Aorta (tissue), 5 donors: ENCODE measurements around the gene LRRK1. TPM values are rescaled to one million over a fixed set of nuclear protein-coding genes. Genes with fewer than 3 reads are reported as not detected.
A peak's percentile ranks its signal among the peaks of the same experiment; 100 is the strongest.

Experiments
- ATAC-seq: fragments of 200-7000 bp; cut with Tn5 transposase; one replicate; pipeline ENCODE4 v1.9.1; 2022; ENCODE audit warnings: moderate library complexity; ENCODE audit not compliant: low FRiP score
- DNase-seq, 2 donors: peaks; one replicate each; pipeline ENCODE4 v3.0.0-alpha.2; 2020
- H3K27ac ChIP-seq, 2 donors: one replicate each; pipeline ENCODE4 v1.5.1; 2013; ENCODE audit warnings: low read length in 2 of 2, mild to moderate bottlenecking in 2 of 2, moderate library complexity in 2 of 2, control low read depth in 1 of 2, inconsistent platforms in 1 of 2, low read depth in 1 of 2
- H3K27me3 ChIP-seq, 2 donors: one replicate each; pipeline ENCODE4 v1.6.1; 2013; ENCODE audit warnings: control low read depth in 1 of 2, low read length in 1 of 2, mild to moderate bottlenecking in 1 of 2, moderate library complexity in 1 of 2; ENCODE audit not compliant: insufficient read depth in 2 of 2, control insufficient read depth in 1 of 2
- H3K36me3 ChIP-seq, 2 donors: one replicate each; pipeline ENCODE4 v1.6.1; 2013; ENCODE audit warnings: control low read depth in 1 of 2, low read length in 1 of 2, mild to moderate bottlenecking in 1 of 2; ENCODE audit not compliant: insufficient read depth in 2 of 2, control insufficient read depth in 1 of 2
- H3K4me1 ChIP-seq, 2 donors: one replicate each; pipeline ENCODE4 v1.6.1; 2013; ENCODE audit warnings: low read length in 2 of 2, control low read depth in 1 of 2, mild to moderate bottlenecking in 1 of 2, moderate library complexity in 1 of 2; ENCODE audit not compliant: insufficient read depth in 2 of 2, control insufficient read depth in 1 of 2
- H3K4me3 ChIP-seq, 2 donors: one replicate each; pipeline ENCODE4 v1.5.1; 2013; ENCODE audit warnings: low read length in 2 of 2, control low read depth in 1 of 2, mild to moderate bottlenecking in 1 of 2
- H3K9me3 ChIP-seq: one replicate; pipeline ENCODE4 v1.6.1; 2013; ENCODE audit warnings: mild to moderate bottlenecking, low read length; ENCODE audit not compliant: control insufficient read depth
- WGBS, 2 donors: extraction: QIAGEN DNeasy Blood & Tissue Kit; methylation state at CpG; one replicate each; pipeline ENCODE4 v1.1.7; 2013; 5-methylcytosine and 5-hydroxymethylcytosine counted together
- intact Hi-C, 2 donors: fragments of 100-400 bp; cut with DNase I; formaldehyde crosslinking; loops; one replicate each; pipeline versions ENCODE4 v1.14.2 to v1.15.0; 2022
- polyA plus RNA-seq, 2 donors: library from polyadenylated mRNA; stranded (reverse); fragments of 200-250 nt; gene quantifications; one replicate each; pipeline ENCODE4 v1.2.3, GENCODE V29; 2013
- total RNA-seq, 2 donors: library from RNA; stranded (reverse); fragmentation: NEBNext Ultra II Directional; extraction: Animal tissue kit (Norgen Biotek cat#: 25700); gene quantifications; one replicate each; pipeline ENCODE4 v1.2.1, GENCODE V29; 2021
- donor health status: healthy with polysubstance abuse.
- donor health status: Bipolar disorder and iron deficiency.
- donor health status: DM: no; HTN: no; CAD: no.
- donor health status: DM: no; HTN: no; CAD: no.
- donor health status: DM: yes; HTN: yes; CAD: no.

The LRRK1 gene
- total and polyA plus RNA-seq, 4 donors = 4.0 to 34.0 (median 13.3) TPM

DNA sequence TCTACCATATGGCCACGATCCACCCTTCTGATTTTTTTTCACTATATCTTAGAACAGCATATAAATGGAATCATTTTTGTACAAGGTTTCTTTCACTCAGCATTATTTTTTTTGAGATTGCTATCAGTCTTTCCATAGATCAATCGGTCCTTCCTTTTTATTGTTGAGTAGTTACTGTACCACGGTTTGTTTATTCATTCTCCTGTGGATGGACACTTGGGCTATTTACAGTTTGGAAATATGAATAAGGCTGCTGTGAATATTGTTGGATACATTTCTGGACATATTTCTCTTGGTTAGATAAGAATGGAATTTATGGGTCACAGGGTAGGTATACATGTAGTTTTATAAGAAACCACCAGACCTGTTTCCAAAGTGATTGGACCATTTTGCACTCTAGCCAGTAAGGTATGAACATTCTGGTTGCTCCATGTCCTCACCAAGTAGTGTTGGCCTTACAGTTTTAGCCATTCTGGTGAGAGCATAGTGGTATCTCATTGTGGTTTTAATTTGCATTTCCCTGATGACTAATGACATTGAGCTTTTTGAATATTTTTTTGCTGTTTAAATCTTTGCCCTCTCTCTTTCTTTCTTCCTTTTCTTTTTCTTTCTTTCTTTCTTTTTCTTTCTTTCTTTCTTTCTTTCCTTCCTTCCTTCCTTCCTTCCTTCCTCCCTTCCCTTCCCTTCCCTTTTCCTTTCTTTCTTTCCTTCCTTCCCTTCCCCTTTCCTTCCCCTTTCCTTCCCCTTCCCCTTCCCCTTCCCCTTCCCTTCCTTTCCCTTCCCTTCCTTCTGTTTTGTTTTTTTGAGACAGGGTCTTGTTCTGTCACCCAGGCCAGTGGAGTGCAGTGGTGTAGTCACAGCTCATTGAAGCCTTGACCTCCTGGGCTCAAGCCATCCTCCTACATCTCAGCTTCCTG is 49.2 kb downstream of the LRRK1 start:
- intact Hi-C loops = no loop called here
- H3K27me3 ChIP-seq = no peaks in the 10 kb centered on the region
- 77 to 82% methylated on average over 3 of the region's 3 CpGs for WGBS, 2 donors
- no peak for ATAC-seq
- DNase-seq = no peak
- no peaks in the 10 kb centered on the region for H3K36me3 ChIP-seq
- H3K9me3 ChIP-seq = no peaks in the 10 kb centered on the region
- H3K27ac ChIP-seq = no peak overlapping the region
- no peak overlapping the region for H3K4me3 ChIP-seq
- H3K4me1 ChIP-seq = no peaks in the 10 kb centered on the region

DNA sequence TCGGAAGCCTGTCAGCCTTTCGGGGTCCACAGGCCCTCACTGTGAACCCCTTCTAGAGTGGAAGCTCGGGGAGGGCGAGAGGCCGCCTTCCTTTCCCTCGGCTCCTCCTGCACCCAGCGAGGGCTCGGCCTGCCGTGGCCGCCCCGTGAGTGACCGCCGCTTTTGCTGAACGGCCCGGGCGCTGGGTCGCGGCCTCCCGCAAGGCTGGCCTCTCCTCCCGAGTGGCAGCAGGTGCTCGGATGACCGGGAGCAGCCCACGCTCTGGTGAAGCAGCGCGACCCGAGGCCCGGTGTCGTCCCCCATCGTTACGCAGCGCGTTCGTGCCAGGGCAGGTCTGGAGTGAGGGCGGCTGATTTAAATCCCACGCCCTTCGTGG is 53.8 kb downstream of the LRRK1 start:
- ATAC-seq = no peak
- intact Hi-C loops = no loop called here
- 20 to 23% methylated on average over 35 to 36 of the region's 36 CpGs for WGBS, 2 donors
- Histone ChIP-seq H3K27me3 (no peaks in the 10 kb centered on the region), H3K9me3 (no peaks in the 10 kb centered on the region), H3K36me3 (no peaks in the 10 kb centered on the region), H3K4me3 (no peak overlapping the region), H3K4me1 (no peaks in the 10 kb centered on the region), H3K27ac (no peak overlapping the region)
- no peak for DNase-seq

DNA sequence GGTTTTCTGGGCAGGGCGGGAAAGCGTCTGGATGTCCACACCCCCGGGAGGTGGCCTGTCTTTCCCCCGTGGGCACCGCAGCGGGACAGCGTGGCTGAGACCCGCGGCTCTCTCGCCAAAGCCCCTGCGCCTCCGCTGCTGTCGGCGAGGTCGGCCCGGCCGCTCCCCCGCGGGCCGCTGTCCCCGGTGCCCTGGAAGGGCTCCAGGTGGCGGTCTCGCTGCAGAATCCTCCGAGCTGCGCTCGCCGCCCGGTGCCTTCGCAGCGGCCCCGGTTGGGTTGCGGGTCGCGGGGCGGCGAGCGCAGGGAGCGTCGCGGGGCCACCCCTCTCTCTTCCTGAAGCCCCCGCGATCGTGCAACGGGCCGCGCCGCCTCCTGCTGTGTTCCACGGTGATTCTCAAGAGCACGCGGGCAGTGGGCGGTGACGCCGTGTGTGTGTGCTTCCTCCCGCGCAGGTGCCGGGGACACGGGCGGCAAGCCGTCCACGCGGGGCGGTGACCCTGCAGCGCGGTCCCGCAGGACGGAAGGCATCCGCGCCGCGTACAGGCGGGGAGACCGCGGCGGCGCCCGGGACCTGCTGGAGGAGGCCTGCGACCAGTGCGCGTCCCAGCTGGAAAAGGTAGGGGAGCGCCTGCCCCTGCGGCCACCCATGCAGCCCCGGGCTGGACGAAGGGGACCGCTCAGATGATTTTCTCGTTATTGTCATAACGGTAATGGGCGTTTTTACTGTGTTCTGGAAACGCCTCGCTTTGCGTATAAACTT is 54.4 kb downstream of the LRRK1 start:
- intact Hi-C loops = no loop called here
- peak overlapping the region in 1 of 2 donors; percentile 2 for H3K4me3 ChIP-seq

DNA sequence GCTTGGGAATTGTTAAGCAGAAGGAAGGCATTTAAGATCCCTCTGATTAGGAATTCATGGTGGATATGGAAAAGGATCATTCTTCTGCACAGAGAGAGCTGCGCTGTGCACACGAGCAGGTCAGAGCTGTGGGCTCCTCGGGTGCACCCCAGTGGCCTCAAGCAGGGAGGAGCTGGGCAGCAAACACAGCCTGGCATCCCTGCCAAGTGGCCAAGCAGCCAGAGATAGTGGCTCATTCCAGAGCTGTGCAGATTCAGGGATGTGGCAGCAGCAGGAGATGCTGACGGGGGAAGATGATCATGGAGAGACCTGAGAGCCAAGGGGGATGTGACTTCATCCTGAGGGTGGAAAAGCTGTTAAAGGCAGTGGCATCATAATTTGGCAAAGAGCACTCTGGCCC is 55.9 kb downstream of the LRRK1 start:
- 91% methylated on average over 4 of the region's 4 CpGs for WGBS, 2 donors

More for the DNA sequence above, 54.4 kb downstream of the LRRK1 start:
- ATAC-seq (no peak), DNase-seq (no peak)
- WGBS, 2 donors = 6 to 7% methylated on average over 85 to 90 of the region's 90 CpGs
- Histone ChIP-seq H3K36me3 (no peaks in the 10 kb centered on the region), H3K4me1 (no peaks in the 10 kb centered on the region), H3K9me3 (no peaks in the 10 kb centered on the region), H3K27me3 (no peaks in the 10 kb centered on the region), H3K27ac (no peak overlapping the region)

DNA sequence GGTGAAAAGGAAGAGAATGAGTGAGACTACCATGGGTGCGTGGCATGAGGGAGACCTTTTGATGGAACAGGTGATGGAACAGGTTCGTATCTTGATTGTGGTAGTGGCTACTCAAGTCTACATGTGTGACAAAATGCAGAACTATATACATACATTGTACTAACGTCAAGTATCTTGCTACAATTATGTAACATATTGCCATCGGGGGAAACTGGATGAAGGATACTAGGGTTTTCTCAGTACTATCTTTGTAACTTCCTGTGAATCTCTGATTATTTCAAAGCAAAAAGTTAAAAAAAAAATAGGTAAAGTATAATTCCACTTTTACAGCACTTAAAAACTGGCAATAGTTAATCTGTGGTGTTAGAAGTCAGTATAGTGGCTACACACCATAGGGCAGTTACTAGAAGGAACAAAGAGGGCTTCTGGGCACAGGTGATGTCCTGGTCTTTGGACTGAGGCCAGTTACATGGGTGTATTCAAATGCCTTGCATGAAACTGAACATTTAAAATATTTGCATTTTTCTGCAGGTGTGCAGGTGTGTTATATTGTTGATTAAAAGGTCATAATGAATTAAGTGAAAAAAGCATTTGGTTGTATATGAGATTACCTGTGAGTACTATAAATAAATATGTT is 61.4 kb downstream of the LRRK1 start:
- DNase-seq = no peak
- intact Hi-C loops = no loop called here
- 91 to 92% methylated on average over 4 of the region's 4 CpGs for WGBS, 2 donors

More for the DNA sequence above, 55.9 kb downstream of the LRRK1 start:
- Histone ChIP-seq H3K27ac (no peak overlapping the region), H3K27me3 (no peaks in the 10 kb centered on the region), H3K9me3 (no peaks in the 10 kb centered on the region), H3K4me3 (no peak overlapping the region), H3K36me3 (no peaks in the 10 kb centered on the region), H3K4me1 (no peaks in the 10 kb centered on the region)
- DNase-seq (no peak), ATAC-seq (no peak)
- intact Hi-C loops = no loop called here

DNA sequence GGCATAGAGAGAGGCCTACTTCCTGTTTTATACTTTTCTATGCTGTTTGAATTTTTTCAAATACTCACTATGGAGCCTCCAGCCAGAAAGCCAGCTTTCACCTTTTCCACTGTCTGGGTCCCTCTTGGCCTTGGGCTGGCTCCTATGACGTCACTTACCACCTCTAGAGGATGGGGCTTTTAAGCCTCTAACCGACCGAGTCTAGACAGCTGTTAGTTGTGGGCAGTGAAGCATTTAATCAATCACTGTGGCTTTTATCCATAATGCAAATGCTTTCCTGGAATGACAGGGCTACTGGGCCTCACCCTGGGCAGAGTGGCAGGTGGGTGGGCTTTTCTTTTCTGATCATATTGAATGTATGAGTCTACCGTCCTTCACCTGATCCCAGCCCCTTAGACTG is 61.9 kb downstream of the LRRK1 start:
- H3K27me3 ChIP-seq = no peaks in the 10 kb centered on the region
- ATAC-seq = no peak
- WGBS, 2 donors = 77 to 80% methylated on average over 4 of the region's 4 CpGs

More for the DNA sequence above, 61.4 kb downstream of the LRRK1 start:
- no peak for ATAC-seq
- H3K27me3 ChIP-seq = no peaks in the 10 kb centered on the region
- H3K4me1 ChIP-seq = no peaks in the 10 kb centered on the region
- H3K4me3 ChIP-seq = no peak overlapping the region
- no peak overlapping the region for H3K27ac ChIP-seq
- H3K9me3 ChIP-seq = no peaks in the 10 kb centered on the region
- H3K36me3 ChIP-seq = no peaks in the 10 kb centered on the region

DNA sequence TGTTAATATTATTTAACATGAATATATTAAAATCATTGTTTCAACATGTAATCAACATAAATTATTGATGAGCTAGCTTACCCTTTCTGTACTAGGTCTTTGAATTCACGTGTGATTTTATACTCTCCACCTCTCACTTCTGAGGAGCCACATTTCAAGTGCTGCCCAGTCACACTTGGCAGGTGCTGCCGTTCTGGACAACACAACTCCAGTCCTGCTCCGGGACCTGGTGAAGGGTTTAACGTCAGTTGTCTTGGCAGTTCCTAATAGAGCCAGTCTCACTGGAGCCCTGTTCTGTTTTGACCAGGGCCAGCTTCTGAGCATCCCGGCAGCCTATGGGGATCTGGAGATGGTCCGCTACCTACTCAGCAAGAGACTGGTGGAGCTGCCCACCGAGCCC is 64.1 kb downstream of the LRRK1 start:
- Histone ChIP-seq H3K4me1 (no peaks in the 10 kb centered on the region), H3K27me3 (no peaks in the 10 kb centered on the region), H3K27ac (no peak overlapping the region), H3K4me3 (no peak overlapping the region), H3K36me3 (no peaks in the 10 kb centered on the region), H3K9me3 (no peaks in the 10 kb centered on the region)
- ATAC-seq (no peak), DNase-seq (no peak)
- intact Hi-C loops = no loop called here
- WGBS, 2 donors = 81 to 86% methylated on average over 7 of the region's 7 CpGs

More for the DNA sequence above, 61.9 kb downstream of the LRRK1 start:
- no peaks in the 10 kb centered on the region for H3K9me3 ChIP-seq
- no peak for DNase-seq
- no peaks in the 10 kb centered on the region for H3K36me3 ChIP-seq
- no peak overlapping the region for H3K27ac ChIP-seq
- intact Hi-C loops = no loop called here
- H3K4me1 ChIP-seq = no peaks in the 10 kb centered on the region
- no peak overlapping the region for H3K4me3 ChIP-seq

DNA sequence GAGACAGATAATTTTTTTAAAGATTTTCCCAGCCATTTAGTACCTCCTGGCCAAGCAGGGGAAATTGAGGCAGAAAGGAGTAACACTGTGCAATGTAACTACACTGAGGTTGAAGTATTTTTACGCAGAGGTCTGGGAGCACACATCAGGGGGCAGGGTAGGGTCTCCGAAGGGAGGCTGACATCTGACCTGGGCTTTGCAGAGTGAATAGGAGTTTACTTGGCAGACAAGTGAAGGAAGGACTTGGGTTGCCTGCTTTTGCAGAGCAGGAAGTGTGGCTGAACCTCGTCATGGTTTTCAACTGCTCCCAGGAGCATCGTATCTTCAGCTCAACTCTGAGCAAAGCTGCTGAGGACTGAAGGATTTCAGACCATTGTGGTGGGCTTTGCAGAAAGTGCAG is 66.2 kb downstream of the LRRK1 start:
- intact Hi-C loops = no loop called here
- WGBS, 2 donors = 72 to 86% methylated on average over 4 of the region's 4 CpGs
- no peak for ATAC-seq

More for the DNA sequence above, 66.2 kb downstream of the LRRK1 start:
- H3K4me3 ChIP-seq = no peak overlapping the region
- no peaks in the 10 kb centered on the region for H3K9me3 ChIP-seq
- no peak overlapping the region for H3K27ac ChIP-seq
- no peaks in the 10 kb centered on the region for H3K27me3 ChIP-seq
- H3K36me3 ChIP-seq = no peaks in the 10 kb centered on the region
- no peak for DNase-seq
- H3K4me1 ChIP-seq = no peaks in the 10 kb centered on the region
